Dedifferentiated amniotic fluid mesenchymal stem cell (primary cell): ENCODE measurements around the gene AHCTF1.
A peak's percentile ranks its signal among the peaks of the same experiment; 100 is the strongest.
"Not testable (repeated sequence)": the region's sequence is repeated elsewhere in the genome, so short reads cannot be mapped to it uniquely, and the experiment has no call there.

Experiments
- DNase-seq: peaks from one replicate; pipeline ENCODE4 v3.0.0-alpha.2; 2016; ENCODE audit errors: extremely low spot score

AHCTF1 gene

GRCh38 chr1:246923482-246923881, 8.3 kb downstream of the AHCTF1 start:
- DNase-seq: no peak

- no peak for DNase-seq
Observed at GRCh38 chr1:246921481-246921880, 10.3 kb downstream of the AHCTF1 start.

GRCh38 chr1:246919902-246920301, 11.8 kb downstream of the AHCTF1 start:
- DNase-seq: no peak

GRCh38 chr1:246916026-246916923, 15.5 kb downstream of the AHCTF1 start:
- not testable (repeated sequence) for DNase-seq

GRCh38 chr1:246907472-246907871, 24.3 kb downstream of the AHCTF1 start:
- peak; percentile 70 for DNase-seq

- no peak for DNase-seq
Observed at GRCh38 chr1:246906833-246907232, 24.9 kb downstream of the AHCTF1 start.

- DNase-seq: no peak
Observed at GRCh38 chr1:246901874-246902273, 29.9 kb downstream of the AHCTF1 start.

GRCh38 chr1:246897302-246897701, 34.4 kb downstream of the AHCTF1 start:
- no peak for DNase-seq

- DNase-seq: no peak
Observed at GRCh38 chr1:246893191-246893939, 38.4 kb downstream of the AHCTF1 start.

GRCh38 chr1:246891105-246891504, 40.6 kb downstream of the AHCTF1 start:
- DNase-seq: no peak

GRCh38 chr1:246888522-246888921, 43.2 kb downstream of the AHCTF1 start:
- no peak for DNase-seq

- DNase-seq: not testable (repeated sequence)
Observed at GRCh38 chr1:246885389-246885788, 46.4 kb downstream of the AHCTF1 start.

- DNase-seq: no peak
Observed at GRCh38 chr1:246878551-246878950, 53.2 kb downstream of the AHCTF1 start.

GRCh38 chr1:246876431-246876830, 55.3 kb downstream of the AHCTF1 start:
- no peak for DNase-seq

- DNase-seq: peak; percentile 61
Observed at GRCh38 chr1:246875041-246876026, 56.4 kb downstream of the AHCTF1 start.

GRCh38 chr1:246865921-246866320, 65.8 kb downstream of the AHCTF1 start:
- DNase-seq: no peak

GRCh38 chr1:246863791-246864190, 68.0 kb downstream of the AHCTF1 start:
- not testable (repeated sequence) for DNase-seq

- no peak for DNase-seq
Observed at GRCh38 chr1:246860401-246860800, 71.3 kb downstream of the AHCTF1 start.

GRCh38 chr1:246856371-246856770, 75.4 kb downstream of the AHCTF1 start:
- no peak for DNase-seq

- DNase-seq: not testable (repeated sequence)
Observed at GRCh38 chr1:246850640-246851039, 81.1 kb downstream of the AHCTF1 start.

GRCh38 chr1:246843876-246844275, 87.9 kb downstream of the AHCTF1 start:
- no peak for DNase-seq

GRCh38 chr1:246840761-246841160, 91.0 kb downstream of the AHCTF1 start:
- DNase-seq: not testable (repeated sequence)
